ENCODE measurements around the gene KCNQ1.

- TF ChIP-seq CTCF (conservative IDR thresholded peaks at IDR 0.05) (no peak), EZH2 (IDR thresholded peaks at IDR 0.05; ENCODE audit: low read depth) (no peak)
Measured at GRCh38 chr11:2846056-2846455, 401.2 kb downstream of the KCNQ1 start.
